SKM-1 treated with dmso at 0.1 percent for 144 hours (cell line): Measurements from ENCODE around the gene IRAK1.

Experiments
- DNase-seq: peaks from one replicate; lab custom pipeline; 2025; ENCODE audit not compliant: unreplicated experiment; lab: John Stamatoyannopoulos, UW

The IRAK1 gene

GRCh38 chrX:154020536-154021115, 924 bp upstream of the IRAK1 start:
- no peak for DNase-seq

GRCh38 chrX:154019061-154019621, 561 bp downstream of the IRAK1 start:
- no peak for DNase-seq

- no peak for DNase-seq
Measured at GRCh38 chrX:154018518-154019060, 1.1 kb downstream of the IRAK1 start.

- DNase-seq: no peak
Measured at GRCh38 chrX:154017766-154018517, 1.8 kb downstream of the IRAK1 start.

GRCh38 chrX:154016366-154017076, 3.2 kb downstream of the IRAK1 start:
- no peak for DNase-seq

GRCh38 chrX:154015581-154016264, 4.0 kb downstream of the IRAK1 start:
- no peak for DNase-seq

GRCh38 chrX:154014429-154015380, 5.0 kb downstream of the IRAK1 start:
- DNase-seq: no peak

GRCh38 chrX:154013614-154014360, 5.9 kb downstream of the IRAK1 start:
- DNase-seq: peak; percentile 8

- no peak for DNase-seq
Measured at GRCh38 chrX:154013001-154013421, 6.7 kb downstream of the IRAK1 start.

- DNase-seq: no peak
Measured at GRCh38 chrX:154012336-154012991, 7.2 kb downstream of the IRAK1 start.

GRCh38 chrX:154011376-154012335, 8.0 kb downstream of the IRAK1 start:
- no peak for DNase-seq

- no peak for DNase-seq
Measured at GRCh38 chrX:154010330-154011087, 9.2 kb downstream of the IRAK1 start.

- DNase-seq: no peak
Measured at GRCh38 chrX:154008521-154008920, 11.2 kb downstream of the IRAK1 start.

GRCh38 chrX:154006947-154007346, 12.8 kb downstream of the IRAK1 start:
- no peak for DNase-seq

- DNase-seq: no peak
Measured at GRCh38 chrX:154004315-154004714, 15.4 kb downstream of the IRAK1 start.

GRCh38 chrX:154002215-154002719, 17.4 kb downstream of the IRAK1 start:
- DNase-seq: peak; percentile 75
